Stimulated activated CD8-positive, alpha-beta memory T cell treated with anti-CD3 and anti-CD28 coated beads, Interleukin-4, amount 100 ng/mL, for 1 hour (primary cell): ENCODE results near the gene WEE1.
"Not testable (repeated sequence)": the region's sequence is repeated elsewhere in the genome, so short reads cannot be mapped to it uniquely, and the experiment has no call there.

Experiments
- DNase-seq, 2 donors: peaks; one replicate each; pipeline ENCODE4 v3.0.0-alpha.2; 2020; ENCODE audit warnings: low read depth in 2 of 2, low spot score in 1 of 2

The WEE1 gene

DNA sequence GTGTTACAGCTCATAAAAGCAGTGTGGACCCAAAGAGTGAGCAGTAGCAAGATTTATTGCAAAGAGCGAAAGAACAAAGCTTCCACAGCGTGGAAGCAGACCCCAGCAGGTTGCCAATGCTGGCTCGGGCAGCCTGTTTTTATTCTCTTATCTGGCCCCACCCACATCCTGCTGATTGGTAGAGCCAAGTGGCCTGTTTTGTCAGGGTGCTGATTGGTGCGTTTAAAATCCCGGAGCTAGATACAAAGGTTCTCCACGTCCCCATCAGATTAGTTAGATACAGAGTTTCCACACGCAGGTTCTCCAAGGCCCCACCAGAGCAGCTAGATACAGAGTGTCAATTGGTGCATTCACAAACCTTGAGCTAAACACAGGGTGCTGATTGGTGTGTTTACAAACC, 48.9 kb downstream of the WEE1 start:
- DNase-seq, result not testable (repeated sequence)

DNA sequence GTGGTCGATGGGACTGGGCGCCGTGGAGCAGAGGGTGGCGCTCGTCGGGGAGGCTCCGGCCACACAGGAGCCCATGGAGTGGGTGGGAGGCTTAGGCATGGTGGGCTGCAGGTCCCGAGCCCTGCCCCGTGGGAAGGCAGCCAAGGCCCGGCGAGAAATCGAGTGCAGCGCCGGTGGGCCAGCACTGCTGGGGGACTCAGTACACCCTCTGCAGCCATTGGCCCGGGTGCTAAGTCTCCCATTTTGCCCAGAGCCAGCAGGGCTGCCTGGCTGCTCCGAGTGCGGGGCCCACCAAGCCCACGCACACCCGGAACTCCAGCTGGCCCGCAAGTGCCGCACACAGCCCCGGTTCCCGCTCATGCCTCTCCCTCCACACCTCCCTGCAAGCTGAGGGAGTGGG, 49.6 kb downstream of the WEE1 start:
- DNase-seq, result not testable (repeated sequence)

DNA sequence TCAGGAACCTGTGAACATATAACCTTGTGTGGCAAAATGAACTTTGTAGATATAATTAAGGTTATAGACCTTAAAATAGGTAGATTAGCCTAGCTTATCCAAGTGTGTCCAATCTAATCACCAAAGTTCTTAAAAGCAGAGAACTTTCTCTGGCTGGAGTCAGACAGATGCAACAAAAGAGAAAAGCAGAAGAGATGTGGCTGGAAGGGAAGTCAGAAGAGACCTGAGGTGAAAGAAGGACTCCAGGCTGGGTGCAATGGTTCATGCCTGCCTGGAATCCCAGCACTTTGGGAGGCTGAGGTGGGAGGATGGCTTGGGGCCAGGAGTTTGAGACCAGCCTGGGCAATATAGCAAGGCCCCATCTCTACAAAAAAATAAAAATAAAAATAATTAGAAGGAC, 51.0 kb downstream of the WEE1 start:
- no peak for DNase-seq

- no peak for DNase-seq
Measured at GRCh38 chr11:9625162-9625561, 51.7 kb downstream of the WEE1 start.

DNA sequence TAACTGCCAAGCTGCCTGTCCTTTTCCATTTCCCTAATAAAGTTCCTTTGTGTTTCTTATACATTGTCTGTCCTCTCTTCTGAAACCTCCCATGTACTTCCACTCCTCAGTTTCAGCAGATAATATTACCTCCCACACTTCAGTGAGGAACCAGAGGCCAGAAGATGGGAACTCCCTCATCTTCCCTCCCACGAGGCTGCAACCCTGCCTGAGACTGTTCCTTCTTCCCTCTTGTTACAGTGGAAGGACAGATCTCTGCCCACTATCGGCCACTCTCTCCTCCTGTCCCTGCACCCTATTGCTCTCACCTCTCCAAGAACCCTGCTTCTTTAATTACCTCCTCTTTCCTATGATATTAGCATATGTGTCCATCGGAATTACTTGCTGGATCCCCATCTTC, 52.3 kb downstream of the WEE1 start:
- no peak for DNase-seq

DNA sequence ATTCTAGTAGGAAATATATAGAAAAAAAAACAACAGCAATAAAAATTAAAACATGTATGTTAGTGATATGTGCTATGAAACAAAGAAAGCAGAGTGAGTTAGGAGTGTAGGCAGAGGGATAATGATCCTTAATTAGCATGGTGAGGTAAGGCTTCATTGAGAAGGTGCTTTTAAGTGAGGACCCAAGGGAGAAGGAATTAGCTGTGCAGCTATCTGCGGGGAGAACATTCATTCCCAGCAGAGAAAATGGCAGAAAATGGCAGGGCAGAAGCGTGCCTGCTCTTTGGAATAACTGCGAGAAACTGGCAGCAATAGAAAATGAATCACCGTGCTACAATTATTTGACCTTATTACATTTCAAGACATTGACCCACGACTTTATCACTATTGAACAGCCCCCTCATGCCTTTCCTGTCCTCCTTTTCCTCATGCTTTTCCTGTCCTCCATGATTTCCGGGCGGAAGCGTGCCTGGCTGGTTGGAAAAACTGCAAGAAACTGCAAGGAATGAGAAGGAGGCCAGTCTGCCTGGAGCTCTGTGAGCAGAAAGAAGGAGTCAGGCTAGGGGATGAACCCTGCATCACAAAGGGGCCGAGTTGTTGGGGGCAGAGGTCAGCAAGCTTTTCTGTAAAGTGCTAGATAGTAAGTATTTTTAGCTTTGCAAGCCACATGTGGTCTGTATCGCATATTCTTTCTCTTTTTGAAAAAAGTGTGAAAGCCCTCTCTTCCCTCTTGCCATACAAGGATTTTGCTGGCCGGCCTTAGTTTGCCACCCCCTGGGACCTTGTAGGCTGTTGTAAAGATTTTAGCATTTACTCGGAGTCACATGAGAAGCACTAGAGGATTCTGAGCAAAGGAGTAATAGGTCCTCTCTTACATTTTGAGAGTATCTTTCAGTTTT, 53.3 kb downstream of the WEE1 start:
- no peak for DNase-seq

GRCh38 chr11:9629064-9629463, 55.6 kb downstream of the WEE1 start:
- DNase-seq, result no peak

GRCh38 chr11:9633679-9634078, 60.2 kb downstream of the WEE1 start:
- no peak for DNase-seq

DNA sequence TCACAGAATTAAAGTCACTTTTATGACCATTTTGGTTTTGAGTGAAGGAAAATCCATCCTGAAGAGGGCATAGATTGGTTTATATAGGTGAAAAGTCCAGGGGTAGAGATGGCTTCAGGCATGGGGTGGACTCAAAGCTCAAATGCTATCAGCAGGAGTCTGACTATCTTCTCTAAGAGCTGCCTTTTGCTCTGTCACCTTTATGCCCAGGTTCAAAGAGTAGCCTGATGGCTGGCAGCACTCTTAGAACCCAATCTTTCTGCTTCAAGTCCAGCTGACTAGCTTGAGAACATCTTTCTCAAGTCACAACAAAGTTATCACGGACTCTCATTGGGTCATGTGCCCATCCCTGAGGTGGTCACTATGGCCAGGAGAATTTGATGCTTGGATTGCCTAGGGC, 63.2 kb downstream of the WEE1 start:
- DNase-seq, result no peak

DNA sequence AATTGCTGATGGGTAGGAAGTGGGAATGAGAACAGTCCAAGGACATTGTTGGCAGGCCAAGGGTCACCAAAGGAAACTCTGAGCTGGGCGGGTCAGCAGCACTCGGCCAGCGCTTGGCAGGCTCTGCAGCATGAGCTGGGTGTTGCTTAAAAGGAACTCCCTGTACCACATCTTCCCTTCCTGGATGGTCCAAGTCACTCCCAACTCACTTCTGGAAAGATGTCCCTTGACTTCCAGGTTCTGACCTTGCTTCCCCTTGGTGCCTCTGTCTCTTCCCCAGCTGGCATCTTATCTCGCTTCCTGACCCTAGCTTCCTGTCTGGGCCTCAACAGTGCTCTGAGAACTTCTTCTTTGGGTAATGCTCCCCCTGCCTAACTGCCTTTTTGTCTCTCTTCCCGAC, 65.6 kb downstream of the WEE1 start:
- DNase-seq, result no peak
